Motor neuron (in vitro differentiated cells): ENCODE measurements around the gene TIMMDC1. TPM values are rescaled to one million over a fixed set of nuclear protein-coding genes. Genes with fewer than 3 reads are reported as not detected.
A peak's percentile ranks its signal among the peaks of the same experiment; 100 is the strongest.

Source experiments
- ATAC-seq, 8 experiments: fragments of 200-7000 bp; cut with Tn5 transposase; replicated peaks in 6 of 8; 2 replicates each; pipeline ENCODE4 v1.8.0; 2021; ENCODE audit warnings: mild to moderate bottlenecking in 8 of 8, moderate library complexity in 8 of 8
- H3K27ac ChIP-seq, 2 donors: fragments of 250-450 bp; sonication (Bioruptor Pico); 2 replicates each; pipeline ENCODE4 v1.9.0; 2021; ENCODE audit warnings: antibody characterized with exemption in 2 of 2, mild to moderate bottlenecking in 2 of 2, moderate library complexity in 1 of 2
- H3K4me1 ChIP-seq, 2 donors: fragments of 250-450 bp; sonication (Bioruptor Pico); replicated peaks in 1 of 2; 2 replicates each; pipeline ENCODE4 v1.6.1; 2021; ENCODE audit warnings: antibody characterized with exemption in 2 of 2, mild to moderate bottlenecking in 2 of 2, moderate library complexity in 1 of 2
- H3K4me3 ChIP-seq, 5 donors: fragments of 250-450 bp; sonication (Bioruptor Pico); 2 replicates each; pipeline ENCODE4 v1.9.0; 2021; ENCODE audit warnings: antibody characterized with exemption in 5 of 5, mild to moderate bottlenecking in 5 of 5, moderate library complexity in 4 of 5
- WGBS, 10 experiments: fragments of 450-650 bp; shearing (Covaris generic); methylation state at CpG; one replicate each; pipeline ENCODE4 v1.0.0; 2022; 5-methylcytosine and 5-hydroxymethylcytosine counted together
- in situ Hi-C, 9 experiments: fragments of 400-800 bp; cut with MboI; loops; one replicate each; pipeline ENCODE4 v1.15.0; 2021; ENCODE audit warnings: low sequenced_read_pairs in 9 of 9, low pct_unique_long_range_greater_than_20kb in 2 of 9; ENCODE audit not compliant: unreplicated experiment in 9 of 9
- total RNA-seq, 8 experiments: library from RNA; unstranded; fragments of 300-600 nt; gene quantifications; 2 replicates each; pipeline versions ENCODE4 v1.2.3 to v1.2.4, GENCODE V29; 2022

The TIMMDC1 gene
- total RNA-seq, 8 experiments from 2014 or later, result 51.9 to 101 (median 75.1) TPM

GRCh38 chr3:119490153-119490552, 8.2 kb upstream of the TIMMDC1 start:
- H3K4me3 ChIP-seq, result no peak overlapping the region
- in situ Hi-C loops, result no loop called here
- ATAC-seq, result no peak
- 88 to 100% (median 100%) methylated on average over 1 to 2 of the region's 2 CpGs; no CpG with 5 or more reads in 1 of the 10 experiments for WGBS, 10 experiments
- no peaks in the 10 kb centered on the region for H3K4me1 ChIP-seq
- H3K27ac ChIP-seq, result no peak overlapping the region

DNA sequence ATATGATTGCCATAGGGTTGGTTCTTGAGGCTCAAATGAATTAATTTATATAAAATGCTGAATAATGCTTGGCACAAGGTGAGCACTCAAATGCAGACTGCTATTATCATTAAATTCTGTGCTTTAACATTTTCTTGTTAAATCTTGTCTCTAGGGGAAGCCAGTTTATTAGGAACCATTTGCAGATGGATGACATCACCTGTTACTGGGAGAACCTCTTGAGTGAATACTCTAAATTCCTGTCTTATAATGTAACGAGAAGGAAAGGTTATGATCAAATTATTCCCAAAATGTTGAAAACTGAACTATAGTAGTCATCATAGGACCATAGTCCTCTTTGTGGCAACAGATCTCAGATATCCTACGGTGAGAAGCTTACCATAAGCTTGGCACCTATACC, 6.2 kb upstream of the TIMMDC1 start:
- Histone ChIP-seq H3K27ac (no peak overlapping the region), H3K4me3 (no peak overlapping the region), H3K4me1 (peaks cover 0 to 1% of the 10 kb centered on the region in 2 donors)
- in situ Hi-C loops, result no loop called here
- no peak for ATAC-seq
- 83 to 100% (median 100%) methylated on average over 1 to 2 of the region's 2 CpGs; no CpG with 5 or more reads in 1 of the 10 experiments for WGBS, 10 experiments

DNA sequence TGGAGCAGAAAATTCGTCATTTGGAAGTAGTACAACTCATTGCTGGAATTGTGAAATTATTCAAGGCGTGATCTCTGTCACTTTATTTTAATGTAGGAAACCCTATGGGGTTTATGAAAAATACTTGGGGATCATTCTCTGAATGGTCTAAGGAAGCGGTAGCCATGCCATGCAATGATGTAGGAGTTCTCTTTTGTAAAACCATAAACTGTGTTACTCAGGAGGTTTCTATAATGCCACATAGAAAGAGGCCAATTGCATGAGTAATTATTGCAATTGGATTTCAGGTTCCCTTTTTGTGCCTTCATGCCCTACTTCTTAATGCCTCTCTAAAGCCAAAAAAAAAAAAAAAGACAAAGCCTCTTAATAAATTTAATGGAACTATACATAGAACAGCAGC, 5.5 kb upstream of the TIMMDC1 start:
- Histone ChIP-seq H3K4me3 (no peak overlapping the region), H3K4me1 (peaks cover 0 to 7% of the 10 kb centered on the region in 2 donors), H3K27ac (no peak overlapping the region)
- in situ Hi-C loops, result no loop called here
- ATAC-seq, result no peak
- WGBS, 10 experiments, result 67 to 100% (median 88%) methylated on average over 1 to 3 of the region's 3 CpGs; no CpG with 5 or more reads in 3 of the 10 experiments

DNA sequence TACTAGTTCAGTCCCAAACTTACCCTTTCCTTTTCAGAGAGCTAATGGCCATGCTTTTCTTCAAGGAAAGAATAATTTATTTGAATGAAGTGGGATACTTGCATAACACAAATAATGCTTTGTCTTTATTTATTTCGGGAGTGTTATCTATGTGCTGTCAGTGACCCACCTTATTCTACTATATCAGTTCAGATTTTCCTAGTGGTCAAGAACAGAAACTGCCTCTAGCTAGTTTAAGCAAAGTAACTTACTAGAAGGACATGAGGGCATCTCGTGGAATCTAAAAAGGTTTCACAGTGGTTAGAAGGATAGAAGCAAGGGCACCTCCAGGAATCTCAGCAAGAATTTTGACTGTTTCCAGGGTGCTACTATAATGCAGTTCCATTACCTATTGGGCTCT, 3.8 kb upstream of the TIMMDC1 start:
- in situ Hi-C loops, result no loop called here
- Histone ChIP-seq H3K4me1 (peaks cover 5 to 12% of the 10 kb centered on the region in 2 donors), H3K27ac (no peak overlapping the region), H3K4me3 (no peak overlapping the region)
- 58 to 100% (median 93%) methylated on average over 1 to 2 of the region's 2 CpGs; no CpG with 5 or more reads in 3 of the 10 experiments for WGBS, 10 experiments
- no peak for ATAC-seq

DNA sequence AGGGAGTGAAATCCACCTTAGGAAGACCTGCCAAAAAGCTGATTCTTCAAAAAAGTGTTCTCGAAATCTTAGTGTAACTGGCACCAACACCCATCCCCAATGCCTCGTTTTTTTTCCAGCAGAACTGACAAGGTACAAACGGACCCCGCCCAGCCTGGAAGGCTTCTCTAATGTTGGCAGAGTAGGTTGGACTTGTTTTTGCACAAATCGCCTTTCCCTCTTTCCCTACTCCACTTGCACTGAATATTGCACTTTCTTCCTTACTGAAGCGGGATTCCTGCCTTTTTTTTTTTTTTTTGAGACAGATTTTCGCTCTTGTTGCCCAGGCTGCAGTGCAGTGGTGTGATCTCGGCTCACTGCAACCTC, 544 bp upstream of the TIMMDC1 start:
- in situ Hi-C loops, result no loop called here
- Histone ChIP-seq H3K27ac (peak overlapping the region; percentile 87 to 95), H3K4me1 (peaks cover 12 to 21% of the 10 kb centered on the region in 2 donors), H3K4me3 (peak overlapping the region; percentile 72 to 100 (median 83))
- peak in 4 of 8 experiments; percentile 5 to 40 (median 26) for ATAC-seq
- WGBS, 10 experiments, result 0 to 6% (median 1%) methylated on average over 2 to 8 of the region's 8 CpGs; no CpG with 5 or more reads in 2 of the 10 experiments

DNA sequence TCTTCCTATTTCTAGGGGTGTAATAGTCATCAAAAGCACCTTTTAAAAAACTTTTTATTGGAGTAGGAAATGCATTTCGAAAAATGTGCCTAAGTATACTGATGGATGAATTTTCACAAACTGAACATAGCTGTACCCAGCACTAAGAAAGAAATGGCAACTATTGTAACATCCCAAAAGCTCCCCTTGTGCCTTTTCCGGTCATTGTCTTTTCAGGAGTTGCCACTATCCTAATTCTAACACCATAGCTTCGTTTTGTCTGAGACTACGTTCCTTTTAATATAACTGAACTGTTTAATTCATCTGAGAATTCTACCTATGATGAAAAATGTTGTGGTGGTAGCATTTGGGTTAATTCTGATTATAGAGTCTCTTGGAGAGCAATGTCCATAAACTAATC, 1.9 kb downstream of the TIMMDC1 start:
- Histone ChIP-seq H3K27ac (no peak overlapping the region), H3K4me1 (peaks cover 12 to 21% of the 10 kb centered on the region in 2 donors), H3K4me3 (peak overlapping the region in 3 of 5 donors; percentile 6 to 18 (median 17))
- 63 to 100% (median 85%) methylated on average over 1 to 4 of the region's 4 CpGs for WGBS, 10 experiments
- in situ Hi-C loops, result no loop called here
- no peak for ATAC-seq

- Histone ChIP-seq H3K4me1 (peaks cover 12 to 21% of the 10 kb centered on the region in 2 donors), H3K27ac (no peak overlapping the region), H3K4me3 (peak overlapping the region in 3 of 5 donors; percentile 6 to 18 (median 17))
- in situ Hi-C loops, result no loop called here
- no peak for ATAC-seq
- 7 to 73% (median 64%) methylated on average over 1 to 2 of the region's 2 CpGs; no CpG with 5 or more reads in 1 of the 10 experiments for WGBS, 10 experiments
Observed at GRCh38 chr3:119500901-119501300, 2.6 kb downstream of the TIMMDC1 start.

- no peak for ATAC-seq
- no peak overlapping the region for H3K4me3 ChIP-seq
- H3K4me1 ChIP-seq, result no peaks in the 10 kb centered on the region
- WGBS, 10 experiments, result 80 to 99% (median 92%) methylated on average over 1 to 4 of the region's 4 CpGs
- H3K27ac ChIP-seq, result no peak overlapping the region
- in situ Hi-C loops, result no loop called here
Observed at GRCh38 chr3:119506631-119507030, 8.3 kb downstream of the TIMMDC1 start.

- H3K4me3 ChIP-seq, result no peak overlapping the region
- no peak for ATAC-seq
- H3K4me1 ChIP-seq, result no peaks in the 10 kb centered on the region
- WGBS, 10 experiments, result 80 to 100% (median 96%) methylated on average over 1 to 2 of the region's 2 CpGs
- H3K27ac ChIP-seq, result no peak overlapping the region
- in situ Hi-C loops, result no loop called here
Observed at GRCh38 chr3:119507404-119507803, 9.1 kb downstream of the TIMMDC1 start.

DNA sequence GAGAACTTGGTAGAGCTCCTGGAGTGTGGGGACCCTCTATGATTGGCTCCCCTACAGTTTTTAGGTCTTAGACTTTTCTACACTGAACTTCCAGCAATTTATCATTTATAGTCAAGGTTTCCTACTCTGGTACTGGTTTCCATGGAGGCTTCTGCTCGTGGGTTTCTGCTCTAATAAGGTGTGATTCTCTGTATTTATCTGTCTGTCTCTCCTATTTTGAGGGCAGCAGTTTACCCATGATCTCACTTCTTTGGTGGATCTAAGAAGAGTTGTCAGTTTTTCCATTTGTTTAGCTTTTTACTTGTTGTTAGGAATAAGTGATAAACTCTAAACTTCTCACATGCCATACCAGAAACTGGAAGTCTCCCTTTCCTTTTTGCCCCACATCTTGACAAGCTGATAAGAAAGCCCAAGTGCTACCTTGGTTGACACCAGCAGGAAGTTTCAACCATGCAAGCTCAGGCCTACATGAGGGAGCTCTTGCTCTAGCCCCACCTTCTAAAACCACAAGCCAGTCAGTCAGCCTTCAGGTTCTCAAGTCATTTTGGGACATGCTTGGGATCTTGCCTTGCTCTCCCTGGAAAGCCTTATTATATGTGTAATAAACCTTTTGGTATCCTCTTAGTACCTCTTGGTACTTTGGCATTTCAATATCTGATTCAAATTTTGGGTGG, 10.0 kb downstream of the TIMMDC1 start:
- in situ Hi-C loops, result no loop called here

GRCh38 chr3:119510690-119511089, 12.3 kb downstream of the TIMMDC1 start:
- in situ Hi-C loops, result no loop called here
- Histone ChIP-seq H3K27ac (no peak overlapping the region), H3K4me1 (no peaks in the 10 kb centered on the region), H3K4me3 (no peak overlapping the region)
- no peak for ATAC-seq

More for the DNA sequence above, 10.0 kb downstream of the TIMMDC1 start:
- no peak for ATAC-seq
- WGBS, 10 experiments, result 71 to 100% (median 83%) methylated on average over 1 of the region's 1 CpG; no CpG with 5 or more reads in 5 of the 10 experiments
- Histone ChIP-seq H3K4me1 (no peaks in the 10 kb centered on the region), H3K4me3 (no peak overlapping the region), H3K27ac (no peak overlapping the region)

DNA sequence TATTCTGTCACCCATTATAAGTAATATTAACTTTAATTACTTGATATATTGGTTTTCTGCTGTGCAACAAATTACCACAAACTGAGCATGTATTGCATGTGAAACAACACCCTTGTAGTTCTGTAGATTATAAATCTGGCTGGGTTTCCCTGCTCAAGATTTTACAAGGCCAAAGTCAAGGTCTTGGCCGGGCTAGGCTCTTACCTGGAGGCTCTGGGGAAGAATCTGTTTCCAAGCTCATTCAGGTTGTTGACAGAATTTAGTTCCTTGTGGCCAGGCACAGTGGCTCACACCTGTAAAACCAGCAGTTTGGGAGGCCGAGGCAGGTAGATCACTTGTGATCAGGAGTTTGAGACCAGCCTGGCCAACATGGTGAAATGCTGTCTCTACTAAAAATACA, 16.3 kb downstream of the TIMMDC1 start:
- 100% methylated on average over 1 to 2 of the region's 2 CpGs; no CpG with 5 or more reads in 7 of the 10 experiments for WGBS, 10 experiments
- in situ Hi-C loops, result no loop called here
- H3K4me1 ChIP-seq, result no peaks in the 10 kb centered on the region
- H3K27ac ChIP-seq, result no peak overlapping the region
- no peak overlapping the region for H3K4me3 ChIP-seq
- no peak for ATAC-seq

DNA sequence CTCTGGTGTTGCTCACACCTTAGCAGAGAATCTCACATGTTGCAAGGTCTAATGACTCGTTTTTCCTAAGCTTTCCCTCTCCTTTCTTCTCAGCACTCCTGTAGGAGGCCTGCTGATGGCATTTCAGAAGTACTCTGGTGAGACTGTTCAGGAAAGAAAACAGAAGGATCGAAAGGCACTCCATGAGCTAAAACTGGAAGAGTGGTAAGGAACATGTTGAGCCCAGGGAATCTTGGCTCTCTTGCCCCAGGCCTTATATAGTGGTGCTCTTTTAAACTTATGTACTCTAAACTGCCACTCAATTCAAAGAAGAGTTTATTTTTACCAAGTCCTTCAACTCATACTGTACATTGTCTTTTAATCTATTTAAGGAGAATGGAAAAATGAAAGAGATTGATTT, 18.8 kb downstream of the TIMMDC1 start:
- 40 to 100% (median 82%) methylated on average over 1 to 2 of the region's 2 CpGs; no CpG with 5 or more reads in 2 of the 10 experiments for WGBS, 10 experiments
- no peak for ATAC-seq

DNA sequence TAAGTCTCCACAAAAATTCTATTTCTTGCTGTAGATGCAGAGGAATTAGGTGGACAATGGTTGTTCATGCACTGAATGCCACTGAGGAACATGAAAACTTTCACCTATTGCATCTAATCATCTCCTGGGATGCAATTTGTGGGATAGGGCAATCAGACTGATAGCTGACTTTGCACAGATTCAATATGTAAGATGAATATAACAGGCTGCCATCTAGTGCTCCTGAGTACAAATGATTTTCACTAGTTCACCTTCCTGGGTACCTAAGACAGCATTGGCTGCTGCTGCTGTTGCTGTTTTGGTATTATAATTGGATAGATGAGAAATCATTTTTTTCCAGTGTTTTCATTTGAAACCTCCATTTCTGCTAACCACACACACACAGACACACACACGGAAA, 19.7 kb downstream of the TIMMDC1 start:
- no peak for ATAC-seq
- Histone ChIP-seq H3K4me1 (no peaks in the 10 kb centered on the region), H3K4me3 (no peak overlapping the region), H3K27ac (no peak overlapping the region)
- WGBS, 10 experiments, result 80 to 100% (median 100%) methylated on average over 1 of the region's 1 CpG; no CpG with 5 or more reads in 3 of the 10 experiments
- in situ Hi-C loops, result no loop called here

More for the DNA sequence above, 18.8 kb downstream of the TIMMDC1 start:
- no peak overlapping the region for H3K4me3 ChIP-seq
- H3K4me1 ChIP-seq, result no peaks in the 10 kb centered on the region
- in situ Hi-C loops, result no loop called here
- no peak overlapping the region for H3K27ac ChIP-seq
